ENCODE data around the gene RPP25.

Gene RPP25

GRCh38 chr15:74994685-74995084, 38.1 kb upstream of the RPP25 start:
- TF ChIP-seq FOXP2 (optimal IDR thresholded peaks at IDR 0.05; ENCODE audit: control extremely low read depth, extremely low read length, insufficient read depth), result no peak
- TF ChIP-seq EZH2 (IDR thresholded peaks at IDR 0.05), result no peak
- no peak for TF ChIP-seq POLR2AphosphoS5 (IDR thresholded peaks at IDR 0.05; ENCODE audit: borderline replicate concordance, low read depth, low read length)
- H3K27ac ChIP-seq, result no peak overlapping the region
- H3K4me3 ChIP-seq, result no peak overlapping the region

GRCh38 chr15:74994236-74994635, 37.7 kb upstream of the RPP25 start:
- Histone ChIP-seq H3K27ac (no peak overlapping the region), H3K9me3 (ENCODE audit: low read depth, low read length) (no peaks in the 10 kb centered on the region), H3K36me3 (ENCODE audit: insufficient read depth, low read length) (no peaks in the 10 kb centered on the region), H3K9ac (ENCODE audit: insufficient read length) (no peak overlapping the region), H3K4me3 (no peak overlapping the region)
- TF ChIP-seq FOXP2 (optimal IDR thresholded peaks at IDR 0.05; ENCODE audit: control extremely low read depth, extremely low read length, insufficient read depth), result no peak
- TF ChIP-seq EZH2 (IDR thresholded peaks at IDR 0.05), result no peak
- TF ChIP-seq POLR2AphosphoS5 (IDR thresholded peaks at IDR 0.05; ENCODE audit: borderline replicate concordance, low read depth, low read length), result no peak
- DNase-seq (ENCODE audit: low read depth, low spot score), result no peak

More at GRCh38 chr15:74994685-74995084, 38.1 kb upstream of the RPP25 start:
- no peak for DNase-seq (ENCODE audit: low read depth, low spot score)
- H3K9me3 ChIP-seq (ENCODE audit: low read depth, low read length), result no peaks in the 10 kb centered on the region
- no peaks in the 10 kb centered on the region for H3K36me3 ChIP-seq (ENCODE audit: insufficient read depth, low read length)
- H3K9ac ChIP-seq (ENCODE audit: insufficient read length), result no peak overlapping the region

GRCh38 chr15:74992619-74993018, 36.0 kb upstream of the RPP25 start:
- H3K9me3 ChIP-seq (ENCODE audit: low read depth, low read length), result no peaks in the 10 kb centered on the region
- no peaks in the 10 kb centered on the region for H3K36me3 ChIP-seq (ENCODE audit: insufficient read depth, low read length)
- DNase-seq (ENCODE audit: low read depth, low spot score), result no peak
- H3K4me3 ChIP-seq, result no peak overlapping the region
- no peak overlapping the region for H3K27ac ChIP-seq
- TF ChIP-seq POLR2AphosphoS5 (IDR thresholded peaks at IDR 0.05; ENCODE audit: borderline replicate concordance, low read depth, low read length), result no peak
- TF ChIP-seq FOXP2 (optimal IDR thresholded peaks at IDR 0.05; ENCODE audit: control extremely low read depth, extremely low read length, insufficient read depth), result no peak
- no peak for TF ChIP-seq EZH2 (IDR thresholded peaks at IDR 0.05)
- H3K9ac ChIP-seq (ENCODE audit: insufficient read length), result no peak overlapping the region

- Histone ChIP-seq H3K27ac (no peak overlapping the region), H3K36me3 (ENCODE audit: insufficient read depth, low read length) (no peaks in the 10 kb centered on the region), H3K9ac (ENCODE audit: insufficient read length) (no peak overlapping the region), H3K4me3 (no peak overlapping the region), H3K9me3 (ENCODE audit: low read depth, low read length) (no peaks in the 10 kb centered on the region)
- no peak for DNase-seq (ENCODE audit: low read depth, low spot score)
- TF ChIP-seq EZH2 (IDR thresholded peaks at IDR 0.05), result no peak
- no peak for TF ChIP-seq FOXP2 (optimal IDR thresholded peaks at IDR 0.05; ENCODE audit: control extremely low read depth, extremely low read length, insufficient read depth)
- no peak for TF ChIP-seq POLR2AphosphoS5 (IDR thresholded peaks at IDR 0.05; ENCODE audit: borderline replicate concordance, low read depth, low read length)
These were observed 33.0 kb upstream of the RPP25 start for GRCh38 chr15:74989527-74989926.

GRCh38 chr15:74988007-74988800, 31.6 kb upstream of the RPP25 start:
- Histone ChIP-seq H3K9me3 (ENCODE audit: low read depth, low read length) (no peaks in the 10 kb centered on the region), H3K27ac (no peak overlapping the region), H3K9ac (ENCODE audit: insufficient read length) (no peak overlapping the region), H3K36me3 (ENCODE audit: insufficient read depth, low read length) (no peaks in the 10 kb centered on the region), H3K4me3 (no peak overlapping the region)
- DNase-seq (ENCODE audit: low read depth, low spot score), result no peak
- TF ChIP-seq POLR2AphosphoS5 (IDR thresholded peaks at IDR 0.05; ENCODE audit: borderline replicate concordance, low read depth, low read length) (no peak), FOXP2 (optimal IDR thresholded peaks at IDR 0.05; ENCODE audit: control extremely low read depth, extremely low read length, insufficient read depth) (no peak), EZH2 (IDR thresholded peaks at IDR 0.05) (no peak)

- H3K27ac ChIP-seq, result no peak overlapping the region
- no peak for TF ChIP-seq FOXP2 (optimal IDR thresholded peaks at IDR 0.05; ENCODE audit: control extremely low read depth, extremely low read length, insufficient read depth)
- DNase-seq (ENCODE audit: low read depth, low spot score), result no peak
- no peak overlapping the region for H3K4me3 ChIP-seq
- H3K36me3 ChIP-seq (ENCODE audit: insufficient read depth, low read length), result no peaks in the 10 kb centered on the region
- H3K9me3 ChIP-seq (ENCODE audit: low read depth, low read length), result no peaks in the 10 kb centered on the region
- no peak overlapping the region for H3K9ac ChIP-seq (ENCODE audit: insufficient read length)
These were observed 27.2 kb upstream of the RPP25 start for GRCh38 chr15:74983725-74984231.

- TF ChIP-seq FOXP2 (optimal IDR thresholded peaks at IDR 0.05; ENCODE audit: control extremely low read depth, extremely low read length, insufficient read depth) (no peak), POLR2AphosphoS5 (IDR thresholded peaks at IDR 0.05; ENCODE audit: borderline replicate concordance, low read depth, low read length) (no peak), EZH2 (IDR thresholded peaks at IDR 0.05) (no peak)
- Histone ChIP-seq H3K27ac (no peak overlapping the region), H3K4me3 (no peak overlapping the region), H3K36me3 (ENCODE audit: insufficient read depth, low read length) (no peaks in the 10 kb centered on the region), H3K9ac (ENCODE audit: insufficient read length) (no peak overlapping the region), H3K9me3 (ENCODE audit: low read depth, low read length) (no peaks in the 10 kb centered on the region)
- DNase-seq (ENCODE audit: low read depth, low spot score), result no peak
These were observed 25.6 kb upstream of the RPP25 start for GRCh38 chr15:74982183-74982582.

GRCh38 chr15:74978503-74978902, 21.9 kb upstream of the RPP25 start:
- no peak overlapping the region for H3K4me3 ChIP-seq
- no peaks in the 10 kb centered on the region for H3K9me3 ChIP-seq (ENCODE audit: low read depth, low read length)
- H3K36me3 ChIP-seq (ENCODE audit: insufficient read depth, low read length), result no peaks in the 10 kb centered on the region
- TF ChIP-seq POLR2AphosphoS5 (IDR thresholded peaks at IDR 0.05; ENCODE audit: borderline replicate concordance, low read depth, low read length), result no peak
- no peak for TF ChIP-seq EZH2 (IDR thresholded peaks at IDR 0.05)
- no peak for TF ChIP-seq FOXP2 (optimal IDR thresholded peaks at IDR 0.05; ENCODE audit: control extremely low read depth, extremely low read length, insufficient read depth)
- no peak overlapping the region for H3K9ac ChIP-seq (ENCODE audit: insufficient read length)
- H3K27ac ChIP-seq, result no peak overlapping the region
- DNase-seq (ENCODE audit: low read depth, low spot score), result no peak

All from SK-N-MC (cell line).